Thyroid gland (tissue), 4 donors: ENCODE data around the gene PCDHGA1.

Experiments used
- CTCF ChIP-seq, 6 experiments: fragments of 200-600 bp in 3 of 6; fragments of 450-650 bp in 3 of 6; sonication (generic) in 3 of 6; IDR thresholded peaks; one replicate each; pipeline ENCODE4 v1.5.1; 2016 to 2019; ENCODE audit warnings: antibody characterized with exemption in 6 of 6, mild to moderate bottlenecking in 2 of 6, inconsistent platforms in 1 of 6, moderate library complexity in 1 of 6
- POLR2A ChIP-seq, 2 donors: fragments of 450-650 bp; IDR thresholded peaks; one replicate each; pipeline ENCODE4 v1.6.1; 2017; ENCODE audit warnings: antibody characterized with exemption in 2 of 2, mild to moderate bottlenecking in 2 of 2, moderate library complexity in 1 of 2

DNA sequence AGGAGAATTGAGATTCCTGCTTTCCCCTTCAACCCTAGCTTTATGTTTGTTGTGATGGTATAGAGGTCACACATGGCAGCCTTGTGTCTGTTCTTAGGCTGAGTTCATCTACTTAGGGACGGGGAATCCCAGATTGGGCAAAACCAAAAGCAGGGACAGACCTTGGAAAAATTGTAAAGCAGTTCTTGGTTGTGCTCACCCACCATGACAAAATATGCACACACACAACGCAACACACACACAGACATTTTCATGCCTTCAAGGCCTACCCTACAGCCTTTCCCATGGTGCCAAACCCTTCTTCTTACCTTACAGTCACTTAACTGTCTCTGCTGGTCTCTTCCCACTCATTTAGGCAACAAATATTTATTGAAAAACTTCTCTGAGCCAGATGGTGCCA, 173.4 kb downstream of the PCDHGA1 start:
- TF ChIP-seq CTCF (IDR thresholded peaks at IDR 0.05) (no peak), POLR2A (IDR thresholded peaks at IDR 0.05) (no peak)
